H1 (cell line): ENCODE measurements around the gene EGLN3. TPM values are rescaled to one million over a fixed set of nuclear protein-coding genes. Genes with fewer than 3 reads are reported as not detected.

Source experiments
- CTCF ChIA-PET: fragments of 300-600 bp; sonication (Branson Sonifier 250); formaldehyde crosslinking; loops from one replicate; lab custom pipeline; 2021; ENCODE audit not compliant: partially characterized antibody; lab: Charles Lee
- POLR2A ChIA-PET: fragments of 300-600 bp; sonication (Branson Sonifier 250); formaldehyde crosslinking; loops from one replicate; lab custom pipeline; 2021; ENCODE audit warnings: inconsistent platforms; ENCODE audit not compliant: partially characterized antibody; lab: Charles Lee
- DNase-seq, 2 experiments: peaks; one replicate each; pipeline versions ENCODE4 v3.0.0 to v3.0.0-alpha.2; 2010 to 2022; ENCODE audit warnings: low spot score in 2 of 2, low read depth in 1 of 2, mixed read lengths in 1 of 2
- FAIRE-seq: peaks from 2 replicates; lab custom pipeline; 2011; peaks lifted over from hg19 to GRCh38; lab: Jason Lieb, UNC
- H2AFZ ChIP-seq: 2 replicates; pipeline ENCODE4 v1.8.1; 2012; ENCODE audit warnings: low read length, inconsistent platforms
- H2AK5ac ChIP-seq: 2 replicates; pipeline ENCODE4 v1.6.1; 2013; ENCODE audit warnings: low read depth, low read length
- H2BK120ac ChIP-seq: replicated peaks from 2 replicates; pipeline ENCODE3; 2013; ENCODE audit warnings: low read depth, low read length, inconsistent platforms
- H2BK12ac ChIP-seq: 2 replicates; pipeline ENCODE4 v1.6.1; 2013; ENCODE audit warnings: low read depth, low read length
- H2BK15ac ChIP-seq: 2 replicates; pipeline ENCODE4 v1.6.1; 2013; ENCODE audit warnings: low read length
- H2BK20ac ChIP-seq: 2 replicates; pipeline ENCODE4 v1.6.1; 2013; ENCODE audit warnings: low read length
- H2BK5ac ChIP-seq: 2 replicates; pipeline ENCODE4 v1.6.1; 2013; ENCODE audit warnings: low read depth, low read length
- H3K14ac ChIP-seq: 2 replicates; pipeline ENCODE4 v1.6.1; 2013; ENCODE audit warnings: inconsistent platforms; ENCODE audit not compliant: insufficient read length
- H3K18ac ChIP-seq: 2 replicates; pipeline ENCODE4 v1.6.1; 2013; ENCODE audit warnings: low read length; ENCODE audit errors: extremely low read depth
- H3K23ac ChIP-seq: 2 replicates; pipeline ENCODE4 v1.6.1; 2013; ENCODE audit warnings: inconsistent platforms; ENCODE audit not compliant: insufficient read length
- H3K23me2 ChIP-seq: 2 replicates; pipeline ENCODE4 v1.6.1; 2013; ENCODE audit warnings: low read depth, low read length
- H3K27ac ChIP-seq: 2 replicates; pipeline ENCODE4 v1.6.1; 2011; ENCODE audit warnings: low read depth, low read length, inconsistent platforms
- H3K27me3 ChIP-seq, 4 experiments: replicated peaks in 1 of 4; 1 replicate in 1 of 4; 2 replicates in 3 of 4; pipeline versions ENCODE4 v1.6.1 to v1.8.1; 2011 to 2013; ENCODE audit warnings: low read length in 3 of 4, mild to moderate bottlenecking in 3 of 4, inconsistent platforms in 2 of 4, mixed read lengths in 2 of 4, moderate library complexity in 1 of 4; ENCODE audit not compliant: control insufficient read depth in 3 of 4, insufficient read depth in 3 of 4; ENCODE audit errors: extremely low read depth in 1 of 4
- H3K36me3 ChIP-seq, 4 experiments: 2 replicates each; pipeline versions ENCODE4 v1.6.1 to v1.8.1; 2011 to 2013; ENCODE audit warnings: mild to moderate bottlenecking in 4 of 4, low read length in 3 of 4, moderate library complexity in 2 of 4, control low read depth in 1 of 4, inconsistent platforms in 1 of 4; ENCODE audit not compliant: insufficient read depth in 4 of 4, control insufficient read depth in 2 of 4
- H3K4ac ChIP-seq: replicated peaks from 2 replicates; pipeline ENCODE3; 2013; ENCODE audit warnings: low read length, low read depth, mixed read lengths, inconsistent platforms; ENCODE audit not compliant: insufficient read length
- H3K4me1 ChIP-seq, 4 experiments: replicated peaks in 1 of 4; 1 replicate in 1 of 4; 2 replicates in 3 of 4; pipeline versions ENCODE4 v1.6.1 to v1.8.1; 2011 to 2013; ENCODE audit warnings: low read length in 3 of 4, inconsistent platforms in 2 of 4, mixed read lengths in 1 of 4; ENCODE audit not compliant: insufficient read depth in 4 of 4, control insufficient read depth in 3 of 4
- H3K4me2 ChIP-seq, 2 experiments: 2 replicates each; pipeline versions ENCODE4 v1.6.1 to v1.8.1; 2011 to 2013; ENCODE audit warnings: low read depth in 2 of 2, low read length in 2 of 2, control low read depth in 1 of 2, inconsistent platforms in 1 of 2, mild to moderate bottlenecking in 1 of 2; ENCODE audit not compliant: insufficient read depth in 1 of 2
- H3K4me3 ChIP-seq, 4 experiments: fragments of 200-600, 300-600 bp in 1 of 4; sonication (generic), shearing (Covaris generic), sonication (Bioruptor Twin) in 1 of 4; 2 replicates each; pipeline versions ENCODE4 v1.5.1 to v1.8.1; 2011 to 2016; ENCODE audit warnings: low read length in 4 of 4, low read depth in 3 of 4, control low read depth in 2 of 4, inconsistent platforms in 2 of 4, mild to moderate bottlenecking in 2 of 4, mixed read lengths in 1 of 4, moderate library complexity in 1 of 4; ENCODE audit not compliant: insufficient read depth in 2 of 4; ENCODE audit errors: extremely low read depth in 1 of 4
- H3K56ac ChIP-seq: replicated peaks from 2 replicates; pipeline ENCODE3; 2013; ENCODE audit warnings: low read depth, mild to moderate bottlenecking, mixed read lengths, low read length, inconsistent platforms; ENCODE audit not compliant: insufficient read length
- H3K79me1 ChIP-seq: 2 replicates; pipeline ENCODE4 v1.6.1; 2013; ENCODE audit warnings: low read depth, low read length, control low read depth
- H3K79me2 ChIP-seq, 2 experiments: 2 replicates each; pipeline versions ENCODE4 v1.6.1 to v1.8.1; 2012 to 2013; ENCODE audit warnings: low read length in 2 of 2, mild to moderate bottlenecking in 2 of 2, inconsistent platforms in 1 of 2; ENCODE audit not compliant: insufficient read depth in 2 of 2, control insufficient read depth in 1 of 2
- H3K9ac ChIP-seq, 4 experiments: replicated peaks in 1 of 4; 1 replicate in 1 of 4; 2 replicates in 3 of 4; pipeline versions ENCODE4 v1.6.1 to v1.8.1; 2011 to 2013; ENCODE audit warnings: low read depth in 3 of 4, low read length in 3 of 4, control low read depth in 2 of 4, mild to moderate bottlenecking in 2 of 4, moderate library complexity in 2 of 4, inconsistent platforms in 1 of 4; ENCODE audit errors: extremely low read depth in 1 of 4
- H3K9me3 ChIP-seq, 2 experiments: 2 replicates each; pipeline versions ENCODE4 v1.6.1 to v1.8.1; 2012 to 2013; ENCODE audit warnings: mild to moderate bottlenecking in 2 of 2, moderate library complexity in 2 of 2, control low read depth in 1 of 2, inconsistent platforms in 1 of 2, low read depth in 1 of 2, low read length in 1 of 2, mixed read lengths in 1 of 2; ENCODE audit not compliant: insufficient read depth in 2 of 2
- H4K20me1 ChIP-seq, 2 experiments: replicated peaks in 1 of 2; 2 replicates each; pipeline versions ENCODE3 to v1.8.1; 2011 to 2013; ENCODE audit warnings: inconsistent platforms in 2 of 2, low read length in 2 of 2, mild to moderate bottlenecking in 1 of 2; ENCODE audit not compliant: insufficient read depth in 2 of 2, control insufficient read depth in 1 of 2
- H4K5ac ChIP-seq: 2 replicates; pipeline ENCODE4 v1.6.1; 2013; ENCODE audit warnings: low read length, low read depth, mixed read lengths, inconsistent platforms; ENCODE audit not compliant: insufficient read length
- H4K8ac ChIP-seq: 2 replicates; pipeline ENCODE4 v1.8.0; 2013; ENCODE audit warnings: mild to moderate bottlenecking, moderate library complexity, low read length, inconsistent platforms; ENCODE audit not compliant: insufficient read depth; ENCODE audit errors: extremely low read depth
- H4K91ac ChIP-seq: replicated peaks from 2 replicates; pipeline ENCODE3; 2013; ENCODE audit warnings: low read length, mixed read lengths, inconsistent platforms; ENCODE audit not compliant: insufficient read length
- FOSL1 ChIP-seq: IDR thresholded peaks from 2 replicates; pipeline ENCODE4 v1.6.1; 2011; ENCODE audit warnings: mild to moderate bottlenecking, low read depth, low read length, moderate library complexity; ENCODE audit not compliant: insufficient read depth
- HDAC2 ChIP-seq, 2 experiments: fragments of 300-600 bp in 1 of 2; sonication (generic) in 1 of 2; IDR thresholded peaks; 2 replicates each; pipeline ENCODE4 v1.6.1; 2011 to 2012; ENCODE audit warnings: low read depth in 2 of 2, low read length in 2 of 2, mild to moderate bottlenecking in 2 of 2, moderate library complexity in 2 of 2, borderline replicate concordance in 1 of 2, inconsistent platforms in 1 of 2
- KDM1A ChIP-seq: fragments of 200-600, 300-600 bp; sonication (generic); IDR thresholded peaks from 2 replicates; pipeline ENCODE4 v1.7.1; 2016; ENCODE audit warnings: mild to moderate bottlenecking, low read length, borderline replicate concordance
- NRF1 ChIP-seq: IDR thresholded peaks from 2 replicates; pipeline ENCODE4 v1.6.1; 2011; ENCODE audit warnings: mild to moderate bottlenecking, low read depth, low read length, improper control_type of control experiment
- RNF2 ChIP-seq: fragments of 200-900, 300-1000 bp; sonication (generic); IDR thresholded peaks from 2 replicates; pipeline ENCODE4 v1.7.1; 2016; ENCODE audit warnings: borderline replicate concordance, low read depth, mild to moderate bottlenecking, antibody characterized with exemption, low read length; ENCODE audit not compliant: poor library complexity, severe bottlenecking; ENCODE audit errors: missing control alignments
- SIN3A ChIP-seq, 2 experiments: IDR thresholded peaks in 1 of 2; conservative IDR thresholded peaks in 1 of 2; 2 replicates each; pipeline ENCODE4 v1.6.1; 2011 to 2012; ENCODE audit warnings: low read length in 2 of 2, improper control_type of control experiment in 1 of 2, low read depth in 1 of 2, mild to moderate bottlenecking in 1 of 2
- SIX5 ChIP-seq: IDR thresholded peaks from 2 replicates; pipeline ENCODE4 v1.6.1; 2011; ENCODE audit warnings: mild to moderate bottlenecking, low read depth, low read length
- WGBS, 2 experiments: shearing (Covaris generic) in 1 of 2; methylation state at CpG; one replicate each; pipeline versions ENCODE4 v1.1.6 to v1.1.7; 2013 to 2015; ENCODE audit warnings: low lambda C conversion rate in 2 of 2, mixed read lengths in 2 of 2, inconsistent platforms in 1 of 2, low coverage in 1 of 2, missing lambda C conversion rate in 1 of 2; ENCODE audit not compliant: insufficient replicate concordance in 2 of 2, insufficient coverage in 1 of 2, insufficient read length in 1 of 2; ENCODE audit errors: extremely low coverage in 1 of 2, missing lambda C conversion rate in 1 of 2; 5-methylcytosine and 5-hydroxymethylcytosine counted together
- polyA plus RNA-seq, 7 experiments: library from polyadenylated mRNA; depleted of rRNA in 3 of 7; stranded (reverse) in 5 of 7; unstranded in 2 of 7; fragments of >200 nt in 5 of 7; fragments of 200-250 nt in 2 of 7; gene quantifications; 1 replicate in 5 of 7; 2 replicates in 1 of 7; 4 replicates in 1 of 7; pipeline versions ENCODE4 v1.2.1 to v1.2.3, GENCODE V29; 2011 to 2013; ENCODE audit warnings: missing spikeins in 2 of 7, mixed read lengths in 2 of 7
- total RNA-seq: library from RNA; stranded (reverse); fragmentation: NEBNext Ultra II Directional; extraction: Animal tissue kit (Norgen Biotek cat#: 25700); gene quantifications from 2 replicates; pipeline ENCODE4 v1.2.1, GENCODE V29; 2021
- TF ChIP-seq, protein P1 (sequence below), 3 experiments: IDR thresholded peaks; 1 replicate in 2 of 3; 2 replicates in 1 of 3; pipeline versions ENCODE4 v1.5.1 to v1.6.1; 2011; ENCODE audit warnings: low read length in 3 of 3, mild to moderate bottlenecking in 3 of 3, inconsistent platforms in 2 of 3, low read depth in 1 of 3, moderate library complexity in 1 of 3; ENCODE audit not compliant: insufficient read depth in 1 of 3; ENCODE audit errors: control extremely low read depth in 1 of 3

Gene EGLN3
- total and polyA plus RNA-seq, 2 of the 8 experiments (the other 6 are each of a cell fraction or from before 2014, with no cell fraction given), result 10.6 to 27.3 TPM

GRCh38 chr14:33931461-33931860 lies 19.4 kb downstream of the EGLN3 start:
- H4K20me1 ChIP-seq, result peaks cover 0 to 5% of the 10 kb centered on the region in 2 experiments
- no peak overlapping the region; the same call in 1 of the 2 replicates for H2AK5ac ChIP-seq
- no peak overlapping the region for H3K14ac ChIP-seq
- H3K9ac ChIP-seq, result no peak overlapping the region
- ChIA-PET POLR2A (interaction anchor here (1.6 kb wide), 1 partner anchor 9 kb away, joined by 5 read pairs; no protein-coding TSS in a partner anchor), CTCF (interaction anchor here (1.2 to 2.0 kb wide), 3 partner anchors 10 to 91 kb away, joined by 3 to 7 read pairs (median 6); no protein-coding TSS in a partner anchor)
- no peak overlapping the region for H3K56ac ChIP-seq
- no peak for FAIRE-seq
- H2AFZ ChIP-seq, result no peak overlapping the region
- no peak overlapping the region for H3K27ac ChIP-seq
- DNase-seq, result no peak
- no peaks in the 10 kb centered on the region for H3K23me2 ChIP-seq
- no peak overlapping the region for H4K5ac ChIP-seq
- H2BK5ac ChIP-seq, result no peak overlapping the region
- H3K27me3 ChIP-seq, result no peaks in the 10 kb centered on the region
- no peak overlapping the region for H3K4ac ChIP-seq
- no peak overlapping the region for H3K18ac ChIP-seq
- no peak overlapping the region; a peak in 1 of 4 replicates for H3K4me2 ChIP-seq
- H2BK120ac ChIP-seq, result no peak overlapping the region
- no peaks in the 10 kb centered on the region for H3K9me3 ChIP-seq
- WGBS, 2 experiments, result 85% methylated on average over 1 of the region's 1 CpG; no CpG with 5 or more reads in 1 of the 2 experiments
- no peak overlapping the region for H4K91ac ChIP-seq
- peaks cover 4 to 28% (median 9%) of the 10 kb centered on the region in 4 experiments; a peak in 7 of 8 replicates for H3K36me3 ChIP-seq
- H3K23ac ChIP-seq, result no peak overlapping the region
- no peak overlapping the region for H3K4me3 ChIP-seq
- TF ChIP-seq SIX5, result no peak
- TF ChIP-seq HDAC2 (IDR thresholded peaks at IDR 0.05; ENCODE audit: borderline replicate concordance in 1 of 2, low read depth in 2 of 2, low read length in 2 of 2), result no peak
- TF ChIP-seq SIN3A (conservative IDR thresholded peaks at IDR 0.05 in 1 of 2, IDR thresholded peaks at IDR 0.05 in 1 of 2; ENCODE audit: low read depth in 1 of 2, low read length in 2 of 2), result no peak
- no peak for TF ChIP-seq RNF2
- TF ChIP-seq NRF1, result no peak
- TF ChIP-seq KDM1A, result no peak
- TF ChIP-seq, protein P1, sequence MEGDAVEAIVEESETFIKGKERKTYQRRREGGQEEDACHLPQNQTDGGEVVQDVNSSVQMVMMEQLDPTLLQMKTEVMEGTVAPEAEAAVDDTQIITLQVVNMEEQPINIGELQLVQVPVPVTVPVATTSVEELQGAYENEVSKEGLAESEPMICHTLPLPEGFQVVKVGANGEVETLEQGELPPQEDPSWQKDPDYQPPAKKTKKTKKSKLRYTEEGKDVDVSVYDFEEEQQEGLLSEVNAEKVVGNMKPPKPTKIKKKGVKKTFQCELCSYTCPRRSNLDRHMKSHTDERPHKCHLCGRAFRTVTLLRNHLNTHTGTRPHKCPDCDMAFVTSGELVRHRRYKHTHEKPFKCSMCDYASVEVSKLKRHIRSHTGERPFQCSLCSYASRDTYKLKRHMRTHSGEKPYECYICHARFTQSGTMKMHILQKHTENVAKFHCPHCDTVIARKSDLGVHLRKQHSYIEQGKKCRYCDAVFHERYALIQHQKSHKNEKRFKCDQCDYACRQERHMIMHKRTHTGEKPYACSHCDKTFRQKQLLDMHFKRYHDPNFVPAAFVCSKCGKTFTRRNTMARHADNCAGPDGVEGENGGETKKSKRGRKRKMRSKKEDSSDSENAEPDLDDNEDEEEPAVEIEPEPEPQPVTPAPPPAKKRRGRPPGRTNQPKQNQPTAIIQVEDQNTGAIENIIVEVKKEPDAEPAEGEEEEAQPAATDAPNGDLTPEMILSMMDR (IDR thresholded peaks at IDR 0.05; ENCODE audit: control extremely low read depth in 1 of 3, insufficient read depth in 1 of 3, low read depth in 1 of 3, low read length in 3 of 3), result no peak
- no peak for TF ChIP-seq FOSL1
- H3K4me1 ChIP-seq, result peaks cover 13 to 26% (median 21%) of the 10 kb centered on the region in 4 experiments; a peak in 6 of 7 replicates
- H4K8ac ChIP-seq, result no peak overlapping the region
- no peak overlapping the region for H2BK20ac ChIP-seq
- no peak overlapping the region for H2BK12ac ChIP-seq
- H2BK15ac ChIP-seq, result no peak overlapping the region
- peaks cover 0 to 54% of the 10 kb centered on the region in 2 experiments; a peak in 3 of 4 replicates for H3K79me2 ChIP-seq
- H3K79me1 ChIP-seq, result peaks cover 5% of the 10 kb centered on the region; the same call in 1 of the 2 replicates
